ENCODE measurements around the gene SH3BGRL2.

The SH3BGRL2 gene

DNA sequence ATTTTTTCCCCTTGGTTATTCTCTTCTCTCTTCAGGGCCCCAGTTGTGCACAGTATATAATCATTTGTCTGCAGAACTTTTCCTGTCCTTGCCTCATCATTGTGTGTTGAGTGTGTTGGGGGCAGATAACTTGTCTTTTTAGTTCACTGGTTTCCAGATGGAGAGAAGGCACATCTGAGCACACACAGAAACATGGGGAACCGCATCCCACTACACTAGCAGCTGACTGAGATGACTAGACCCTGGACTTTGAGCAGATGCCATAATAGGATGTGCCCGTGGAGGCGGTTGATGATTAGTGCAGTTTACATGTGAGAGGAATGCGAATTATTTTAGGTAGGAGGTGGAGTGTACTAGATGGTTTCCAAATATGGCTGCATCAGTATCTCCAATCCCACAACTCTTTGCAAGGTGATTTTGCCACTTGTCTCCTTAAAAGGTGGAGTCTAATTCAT, 26.5 kb upstream of the SH3BGRL2 start:
- TF ChIP-seq, protein P1, sequence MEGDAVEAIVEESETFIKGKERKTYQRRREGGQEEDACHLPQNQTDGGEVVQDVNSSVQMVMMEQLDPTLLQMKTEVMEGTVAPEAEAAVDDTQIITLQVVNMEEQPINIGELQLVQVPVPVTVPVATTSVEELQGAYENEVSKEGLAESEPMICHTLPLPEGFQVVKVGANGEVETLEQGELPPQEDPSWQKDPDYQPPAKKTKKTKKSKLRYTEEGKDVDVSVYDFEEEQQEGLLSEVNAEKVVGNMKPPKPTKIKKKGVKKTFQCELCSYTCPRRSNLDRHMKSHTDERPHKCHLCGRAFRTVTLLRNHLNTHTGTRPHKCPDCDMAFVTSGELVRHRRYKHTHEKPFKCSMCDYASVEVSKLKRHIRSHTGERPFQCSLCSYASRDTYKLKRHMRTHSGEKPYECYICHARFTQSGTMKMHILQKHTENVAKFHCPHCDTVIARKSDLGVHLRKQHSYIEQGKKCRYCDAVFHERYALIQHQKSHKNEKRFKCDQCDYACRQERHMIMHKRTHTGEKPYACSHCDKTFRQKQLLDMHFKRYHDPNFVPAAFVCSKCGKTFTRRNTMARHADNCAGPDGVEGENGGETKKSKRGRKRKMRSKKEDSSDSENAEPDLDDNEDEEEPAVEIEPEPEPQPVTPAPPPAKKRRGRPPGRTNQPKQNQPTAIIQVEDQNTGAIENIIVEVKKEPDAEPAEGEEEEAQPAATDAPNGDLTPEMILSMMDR (IDR thresholded peaks at IDR 0.05; ENCODE audit: poor library complexity, severe bottlenecking): no peak
- Histone ChIP-seq H3K27me3 (ENCODE audit: insufficient read depth, poor library complexity, severe bottlenecking) (no peaks in the 10 kb centered on the region), H3K4me3 (ENCODE audit: severe bottlenecking) (no peak overlapping the region), H3K4me1 (ENCODE audit: insufficient read depth, poor library complexity, severe bottlenecking) (peaks cover 3% of the 10 kb centered on the region), H3K27ac (ENCODE audit: poor library complexity, severe bottlenecking) (no peak overlapping the region), H3K9me3 (ENCODE audit: severe bottlenecking) (no peaks in the 10 kb centered on the region), H3K36me3 (ENCODE audit: low read depth) (no peaks in the 10 kb centered on the region)
- peak; percentile 37; the same call in 1 of the 3 replicates for ATAC-seq (ENCODE audit: low read depth)
- no peak for DNase-seq (ENCODE audit: low spot score)

DNA sequence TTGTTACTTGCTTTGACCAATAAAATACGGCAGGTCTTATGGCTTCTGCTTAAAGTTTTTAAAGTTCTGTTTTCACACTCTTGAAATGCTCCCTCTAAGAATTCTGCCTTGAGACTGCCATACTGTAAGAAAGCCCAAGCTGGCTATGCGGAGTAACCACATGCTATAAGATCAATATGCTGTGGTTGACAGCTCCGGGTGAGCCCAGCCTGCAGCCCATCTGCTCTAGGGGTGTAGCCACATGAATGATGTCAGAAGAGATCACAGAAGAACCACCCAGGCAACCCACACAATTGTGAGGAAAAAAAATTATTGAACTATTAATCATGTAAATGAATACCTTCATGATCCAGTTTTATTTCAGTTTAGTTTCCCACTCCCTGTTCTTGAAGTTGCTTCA, 26.1 kb upstream of the SH3BGRL2 start:
- peaks cover 3% of the 10 kb centered on the region for H3K4me1 ChIP-seq (ENCODE audit: insufficient read depth, poor library complexity, severe bottlenecking)
- no peak overlapping the region for H3K27ac ChIP-seq (ENCODE audit: poor library complexity, severe bottlenecking)
- H3K36me3 ChIP-seq (ENCODE audit: low read depth): no peaks in the 10 kb centered on the region
- no peak for DNase-seq (ENCODE audit: low spot score)
- no peak overlapping the region for H3K4me3 ChIP-seq (ENCODE audit: severe bottlenecking)
- H3K27me3 ChIP-seq (ENCODE audit: insufficient read depth, poor library complexity, severe bottlenecking): no peaks in the 10 kb centered on the region
- ATAC-seq (ENCODE audit: low read depth): no peak
- H3K9me3 ChIP-seq (ENCODE audit: severe bottlenecking): no peaks in the 10 kb centered on the region
- TF ChIP-seq, protein P1 (IDR thresholded peaks at IDR 0.05; ENCODE audit: poor library complexity, severe bottlenecking): no peak

- Histone ChIP-seq H3K9me3 (ENCODE audit: severe bottlenecking) (no peaks in the 10 kb centered on the region), H3K4me3 (ENCODE audit: severe bottlenecking) (no peak overlapping the region), H3K27me3 (ENCODE audit: insufficient read depth, poor library complexity, severe bottlenecking) (no peaks in the 10 kb centered on the region), H3K4me1 (ENCODE audit: insufficient read depth, poor library complexity, severe bottlenecking) (no peaks in the 10 kb centered on the region), H3K27ac (ENCODE audit: poor library complexity, severe bottlenecking) (no peak overlapping the region), H3K36me3 (ENCODE audit: low read depth) (no peaks in the 10 kb centered on the region)
- no peak for DNase-seq (ENCODE audit: low spot score)
- peak; percentile 51; the same call in 1 of the 3 replicates for ATAC-seq (ENCODE audit: low read depth)
- TF ChIP-seq, protein P1 (IDR thresholded peaks at IDR 0.05; ENCODE audit: poor library complexity, severe bottlenecking): no peak
Measured at GRCh38 chr6:79605968-79606764, 25.0 kb upstream of the SH3BGRL2 start.

GRCh38 chr6:79607000-79607399, 24.1 kb upstream of the SH3BGRL2 start:
- Histone ChIP-seq H3K36me3 (ENCODE audit: low read depth) (no peaks in the 10 kb centered on the region), H3K9me3 (ENCODE audit: severe bottlenecking) (no peaks in the 10 kb centered on the region), H3K4me1 (ENCODE audit: insufficient read depth, poor library complexity, severe bottlenecking) (no peaks in the 10 kb centered on the region), H3K27me3 (ENCODE audit: insufficient read depth, poor library complexity, severe bottlenecking) (no peaks in the 10 kb centered on the region), H3K27ac (ENCODE audit: poor library complexity, severe bottlenecking) (no peak overlapping the region), H3K4me3 (ENCODE audit: severe bottlenecking) (no peak overlapping the region)
- TF ChIP-seq, protein P1 (IDR thresholded peaks at IDR 0.05; ENCODE audit: poor library complexity, severe bottlenecking): no peak
- DNase-seq (ENCODE audit: low spot score) (no peak), ATAC-seq (ENCODE audit: low read depth) (no peak)

Data from RWPE2 (cell line).